Esophagus muscularis mucosa (tissue), 4 donors: ENCODE results near the gene P2RY6.

Source experiments
- EP300 ChIP-seq: sonication (generic); formaldehyde crosslinking; IDR thresholded peaks from one replicate; pipeline ENCODE4 v1.6.1; 2017; ENCODE audit warnings: antibody characterized with exemption
- POLR2A ChIP-seq: fragments of 450-650 bp; IDR thresholded peaks from one replicate; pipeline ENCODE4 v1.6.1; 2017; ENCODE audit warnings: antibody characterized with exemption, moderate library complexity, mild to moderate bottlenecking, low read depth
- POLR2AphosphoS5 ChIP-seq, 2 donors: sonication (generic); formaldehyde crosslinking; IDR thresholded peaks; one replicate each; pipeline ENCODE4 v1.6.1; 2017; ENCODE audit warnings: antibody characterized with exemption in 2 of 2
- TF ChIP-seq, protein P1 (sequence below), 3 experiments: fragments of 200-600 bp in 2 of 3; fragments of 450-650 bp in 1 of 3; sonication (generic) in 2 of 3; IDR thresholded peaks; one replicate each; pipeline ENCODE4 v1.5.1; 2017 to 2019; ENCODE audit warnings: antibody characterized with exemption in 3 of 3, mild to moderate bottlenecking in 2 of 3, moderate library complexity in 1 of 3

DNA sequence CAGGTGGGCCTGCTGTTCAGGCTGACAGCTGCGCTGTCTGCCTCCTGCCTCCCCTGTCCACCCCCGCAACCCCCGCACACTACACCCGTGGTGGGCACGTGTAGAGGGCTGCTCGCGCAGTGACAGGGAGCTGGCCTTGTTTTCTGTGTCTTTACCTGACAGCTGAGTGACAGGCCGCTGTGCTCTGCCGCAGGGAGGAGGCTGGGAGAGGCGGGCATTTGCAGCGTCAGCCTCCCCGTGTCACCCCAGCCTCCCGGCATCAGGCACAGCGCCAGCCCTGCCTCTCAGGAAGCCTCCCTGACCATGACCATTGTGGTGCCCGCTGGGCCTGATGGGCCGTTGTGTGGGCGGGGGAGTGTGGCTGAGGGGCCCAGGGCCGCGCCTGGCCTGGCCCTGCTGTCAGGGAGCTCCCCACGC lies 72.1 kb downstream of the P2RY6 start:
- TF ChIP-seq, protein P1, sequence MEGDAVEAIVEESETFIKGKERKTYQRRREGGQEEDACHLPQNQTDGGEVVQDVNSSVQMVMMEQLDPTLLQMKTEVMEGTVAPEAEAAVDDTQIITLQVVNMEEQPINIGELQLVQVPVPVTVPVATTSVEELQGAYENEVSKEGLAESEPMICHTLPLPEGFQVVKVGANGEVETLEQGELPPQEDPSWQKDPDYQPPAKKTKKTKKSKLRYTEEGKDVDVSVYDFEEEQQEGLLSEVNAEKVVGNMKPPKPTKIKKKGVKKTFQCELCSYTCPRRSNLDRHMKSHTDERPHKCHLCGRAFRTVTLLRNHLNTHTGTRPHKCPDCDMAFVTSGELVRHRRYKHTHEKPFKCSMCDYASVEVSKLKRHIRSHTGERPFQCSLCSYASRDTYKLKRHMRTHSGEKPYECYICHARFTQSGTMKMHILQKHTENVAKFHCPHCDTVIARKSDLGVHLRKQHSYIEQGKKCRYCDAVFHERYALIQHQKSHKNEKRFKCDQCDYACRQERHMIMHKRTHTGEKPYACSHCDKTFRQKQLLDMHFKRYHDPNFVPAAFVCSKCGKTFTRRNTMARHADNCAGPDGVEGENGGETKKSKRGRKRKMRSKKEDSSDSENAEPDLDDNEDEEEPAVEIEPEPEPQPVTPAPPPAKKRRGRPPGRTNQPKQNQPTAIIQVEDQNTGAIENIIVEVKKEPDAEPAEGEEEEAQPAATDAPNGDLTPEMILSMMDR (IDR thresholded peaks at IDR 0.05): peak in 1 of 3 experiments; percentile 12
- TF ChIP-seq POLR2A (no peak), POLR2AphosphoS5 (IDR thresholded peaks at IDR 0.05) (peak; percentile 34 to 64), EP300 (no peak)
